Right renal pelvis (tissue), 4 donors: ENCODE results near the gene MN1. TPM values are rescaled to one million over a fixed set of nuclear protein-coding genes. Genes with fewer than 3 reads are reported as not detected.

ENCODE experiments used
- DNase-seq, 4 donors: peaks; one replicate each; pipeline ENCODE4 v3.0.0-alpha.2; 2013; ENCODE audit warnings: low read depth in 4 of 4, low spot score in 3 of 4, missing footprints in 1 of 4
- polyA plus RNA-seq, 4 donors: library from polyadenylated mRNA; unstranded; fragments of 120-200 nt; gene quantifications; one replicate each; pipeline ENCODE4 v1.2.1, GENCODE V29; 2013; ENCODE audit not compliant: insufficient read length in 4 of 4

Gene MN1
- polyA plus RNA-seq, 4 donors, result 6.7 to 10.2 (median 8.3) TPM

DNA sequence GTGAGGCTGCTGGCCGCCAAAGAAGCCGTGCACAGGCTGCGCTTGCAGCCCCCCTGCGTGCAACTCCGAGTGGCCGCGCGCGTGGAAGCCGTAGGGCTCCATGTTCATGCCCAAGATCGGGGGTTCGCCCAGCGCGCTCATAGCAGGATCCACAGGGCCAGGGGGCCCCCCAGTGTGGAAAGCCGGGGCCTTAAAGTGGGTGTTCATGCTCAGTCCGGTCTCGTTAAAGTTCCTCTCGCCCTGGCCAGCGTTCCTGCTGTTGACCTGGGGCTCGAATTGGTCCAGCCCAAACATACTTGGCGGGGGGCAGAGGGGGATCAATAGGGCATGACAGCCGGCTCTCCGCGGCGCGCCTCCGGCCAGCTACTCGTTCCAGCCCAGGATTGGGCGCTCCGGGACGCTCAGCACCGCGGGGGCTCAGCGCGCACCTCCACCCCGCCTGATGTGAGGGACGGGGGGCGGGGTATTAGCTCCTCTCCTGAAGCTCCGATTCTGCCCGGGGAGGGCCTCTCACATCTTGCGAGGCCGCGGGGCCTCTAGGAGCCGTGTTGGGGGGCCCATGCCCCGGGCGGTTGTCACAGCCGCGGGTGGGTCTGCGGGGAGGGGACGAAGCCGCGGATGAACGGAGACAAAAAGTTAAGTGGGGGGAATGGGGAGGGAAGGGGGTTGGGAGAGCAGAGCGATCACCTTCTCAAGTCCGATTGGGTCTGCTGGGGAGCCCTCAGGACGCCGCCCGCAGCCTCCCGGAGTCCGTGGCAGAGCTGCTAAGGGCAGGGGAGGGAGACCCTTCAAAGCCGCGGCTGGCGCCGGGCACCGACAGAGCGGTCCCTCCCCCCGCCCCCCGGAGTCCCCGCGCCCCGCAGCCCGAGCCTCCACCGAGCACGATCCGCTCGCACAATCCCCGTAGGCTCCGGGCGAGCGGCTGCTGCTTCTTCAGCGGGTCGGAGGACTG, 1.0 kb downstream of the MN1 start:
- no peak for DNase-seq

GRCh38 chr22:27799827-27800249, 1.7 kb downstream of the MN1 start:
- DNase-seq, result no peak

DNA sequence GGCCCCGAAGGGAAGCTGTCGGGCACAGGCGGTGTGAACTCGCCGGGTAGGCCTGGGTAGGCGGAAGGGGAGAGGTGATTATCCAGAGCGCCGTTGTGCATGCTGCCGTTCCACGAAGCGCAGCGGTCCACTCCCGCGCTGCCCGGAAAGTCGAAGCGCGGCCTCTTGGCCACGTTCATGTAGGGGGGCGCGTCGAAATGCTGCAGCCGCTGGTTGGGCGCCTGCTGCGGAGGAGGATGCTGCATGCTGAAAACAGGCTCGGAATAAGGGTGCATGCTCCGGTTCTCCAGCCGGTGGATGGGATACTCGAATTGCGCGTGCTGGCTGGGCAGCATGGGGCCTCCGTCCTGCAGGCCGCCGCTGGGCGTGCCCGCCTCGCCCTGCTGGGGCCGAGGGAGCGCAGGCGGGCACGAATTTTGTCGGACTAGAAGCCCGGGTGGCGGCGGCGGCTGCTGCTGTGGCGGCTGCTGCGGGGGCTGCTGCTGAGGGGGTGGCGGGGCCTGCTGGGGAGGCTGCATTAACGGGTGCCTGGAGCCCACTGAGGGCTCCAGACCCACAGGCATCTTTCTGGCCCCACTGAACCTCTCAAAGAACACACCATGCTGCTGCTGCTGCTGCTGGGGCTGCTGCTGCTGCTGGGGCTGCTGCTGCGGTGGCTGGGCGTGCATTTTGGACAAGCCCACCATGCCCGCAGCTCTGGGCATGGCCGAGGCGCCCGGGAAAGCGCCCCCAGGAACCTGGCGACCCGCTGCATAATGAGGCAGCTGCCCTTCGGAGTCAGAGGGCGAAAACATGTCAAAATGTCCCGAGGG, 2.3 kb downstream of the MN1 start:
- DNase-seq, result no peak

GRCh38 chr22:27798511-27799014, 3.0 kb downstream of the MN1 start:
- DNase-seq, result no peak

- no peak for DNase-seq
Observed at GRCh38 chr22:27797520-27798391, 3.8 kb downstream of the MN1 start.

DNA sequence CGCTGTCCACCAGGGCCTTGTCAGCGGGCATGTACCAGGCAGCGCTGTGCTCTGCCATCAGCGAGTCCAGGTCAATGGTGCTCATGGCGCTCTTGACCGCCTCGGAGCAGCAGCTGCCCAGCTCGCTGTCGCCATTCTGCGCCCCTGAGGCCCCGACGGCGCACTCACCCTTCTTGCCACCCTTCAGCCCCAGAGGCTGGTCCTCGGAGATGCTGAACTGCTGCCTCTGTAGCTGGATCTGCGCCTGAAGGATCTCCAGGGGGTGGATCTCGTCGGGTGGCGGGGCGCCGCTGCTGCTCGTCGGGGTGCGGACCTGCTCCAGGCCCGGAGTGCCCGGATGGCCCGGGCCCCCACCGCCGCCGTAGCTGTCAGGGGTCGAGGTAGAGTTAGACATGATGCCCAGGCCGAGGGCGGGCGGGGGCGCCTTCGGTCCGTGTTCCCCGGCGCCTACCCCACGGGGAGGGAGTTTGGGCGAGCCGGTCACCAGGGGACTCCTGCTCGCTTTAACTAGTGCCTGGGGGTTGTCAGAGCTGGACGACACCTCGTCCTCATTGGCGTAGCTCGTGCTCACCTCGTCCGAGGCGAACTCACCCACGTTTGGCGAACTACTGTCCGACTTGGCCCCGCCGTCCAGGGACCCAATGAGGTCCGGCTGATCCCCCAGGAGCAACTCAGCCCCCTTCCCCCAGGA, 4.6 kb downstream of the MN1 start:
- DNase-seq, result no peak

GRCh38 chr22:27795696-27796517, 5.6 kb downstream of the MN1 start:
- no peak for DNase-seq

GRCh38 chr22:27795053-27795452, 6.5 kb downstream of the MN1 start:
- DNase-seq, result no peak

DNA sequence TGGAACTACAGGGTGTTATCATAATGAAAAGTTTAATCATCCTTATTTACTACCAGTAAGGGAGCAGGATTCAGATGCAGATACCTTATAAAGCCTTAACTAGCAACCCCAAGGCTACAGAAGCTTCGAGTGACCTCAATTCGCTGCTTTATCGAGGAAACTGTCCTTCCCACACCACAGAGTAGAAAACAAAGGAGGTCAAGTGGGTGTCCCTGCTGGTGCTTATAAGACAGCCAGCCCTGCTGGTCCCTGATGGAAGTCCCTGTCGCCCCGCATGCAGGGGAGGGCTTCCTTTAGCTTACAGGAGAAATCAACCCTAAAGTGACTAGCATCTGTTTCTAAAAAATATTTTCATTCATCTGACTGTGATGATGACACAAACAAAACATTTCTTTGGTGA, 7.3 kb downstream of the MN1 start:
- no peak for DNase-seq

DNA sequence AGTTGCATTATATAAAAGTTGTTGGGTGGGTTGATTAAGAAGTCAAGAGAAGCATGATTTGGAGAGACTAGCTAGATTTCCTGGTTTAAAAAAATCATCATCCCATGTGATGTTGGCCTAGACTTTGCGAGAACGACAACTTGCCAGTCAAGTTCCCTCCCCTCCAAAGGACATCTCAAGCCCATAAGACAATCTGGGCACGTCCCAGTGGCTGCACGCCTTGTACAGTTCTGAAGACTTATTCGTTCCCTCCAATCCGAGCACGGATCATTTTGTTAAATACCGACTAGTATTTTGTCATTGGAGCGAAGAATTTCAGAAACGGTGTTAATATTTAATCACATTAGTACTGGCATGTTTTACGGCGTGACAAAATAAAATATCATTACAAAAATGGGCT, 8.0 kb downstream of the MN1 start:
- DNase-seq, result no peak

DNA sequence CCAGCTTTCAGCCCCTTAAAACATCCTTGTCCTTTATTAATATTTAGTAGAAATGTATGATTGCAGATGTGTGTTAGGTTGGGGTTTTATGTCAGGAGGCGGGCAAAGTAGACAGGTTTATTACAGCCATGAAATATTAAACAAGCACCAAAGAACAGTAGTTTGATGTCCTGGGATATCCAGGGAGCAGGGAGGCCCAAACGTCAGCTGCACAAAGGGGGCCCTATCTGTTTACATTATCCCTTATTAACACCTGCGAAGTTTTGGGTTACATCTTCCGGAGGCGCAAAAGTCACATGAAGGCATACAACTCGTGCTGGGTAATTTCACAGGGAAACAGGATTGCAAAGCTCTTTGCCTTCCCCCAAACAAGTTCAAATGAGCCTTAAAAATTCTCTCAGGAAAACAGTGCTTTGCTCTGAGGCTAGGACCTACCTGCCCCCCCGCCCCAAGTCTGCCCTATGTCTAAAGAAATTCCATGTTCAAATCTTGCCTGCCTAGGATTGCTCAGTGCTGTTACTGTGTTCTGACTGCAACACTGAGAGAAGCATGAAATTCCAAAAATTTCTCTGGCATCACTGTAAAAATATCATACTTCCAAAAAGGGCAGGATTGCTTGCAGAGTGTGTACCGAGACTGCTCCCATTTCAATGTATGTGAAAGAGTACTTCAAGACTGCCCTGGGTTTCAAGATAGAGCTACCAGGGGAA, 8.9 kb downstream of the MN1 start:
- DNase-seq, result no peak

DNA sequence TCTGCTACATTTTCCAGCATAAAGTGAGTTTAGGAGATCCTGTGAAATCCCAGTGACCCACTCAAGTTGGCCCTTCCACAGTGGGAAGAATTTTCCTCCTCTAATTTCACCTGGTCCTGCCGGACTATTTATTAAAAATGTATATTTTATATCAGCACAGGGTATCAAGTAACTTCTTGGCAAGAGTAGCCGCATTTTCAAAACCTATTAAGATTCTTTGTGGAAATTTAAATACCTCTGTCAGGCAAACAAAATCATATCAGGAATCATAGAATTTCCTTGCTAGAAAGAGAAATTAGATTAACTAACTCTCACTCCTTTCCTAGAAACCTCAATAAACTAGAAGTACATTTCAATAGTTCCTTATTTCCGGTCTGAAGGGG, 9.7 kb downstream of the MN1 start:
- no peak for DNase-seq

DNA sequence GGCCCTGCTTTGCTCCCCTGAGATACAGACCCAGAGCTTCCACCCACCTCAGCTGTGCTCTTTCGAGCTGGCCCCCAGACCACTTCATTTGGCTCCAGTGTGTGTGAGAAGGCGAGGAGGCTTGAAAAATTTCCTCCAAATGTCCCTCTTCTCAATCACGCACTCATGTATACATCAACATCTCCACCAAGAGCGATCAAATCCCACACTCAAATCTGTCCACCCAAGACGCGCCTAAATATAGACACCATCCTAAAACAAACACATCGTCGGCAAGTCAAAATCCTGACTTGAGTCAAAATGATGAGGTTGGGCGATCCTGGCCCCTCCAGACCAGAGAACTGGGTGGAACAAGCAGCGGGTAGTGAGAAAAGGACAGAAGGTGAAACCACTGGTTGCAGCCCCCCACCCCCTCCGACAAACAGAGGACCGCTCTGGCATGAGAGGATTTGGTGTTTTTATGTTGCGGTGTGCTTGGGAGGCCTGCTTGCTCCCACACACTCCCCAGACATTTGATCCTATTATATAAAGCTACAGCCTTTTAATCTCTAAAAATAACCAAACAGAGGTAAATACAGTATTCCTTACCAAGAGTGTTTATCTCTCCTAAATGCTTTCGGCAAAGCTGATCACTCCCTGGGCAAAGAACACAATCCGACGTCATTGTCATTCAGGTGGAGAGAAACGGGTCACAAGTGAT, 10.2 kb downstream of the MN1 start:
- DNase-seq, result no peak

- DNase-seq, result no peak
Observed at GRCh38 chr22:27790376-27791158, 11.0 kb downstream of the MN1 start.

DNA sequence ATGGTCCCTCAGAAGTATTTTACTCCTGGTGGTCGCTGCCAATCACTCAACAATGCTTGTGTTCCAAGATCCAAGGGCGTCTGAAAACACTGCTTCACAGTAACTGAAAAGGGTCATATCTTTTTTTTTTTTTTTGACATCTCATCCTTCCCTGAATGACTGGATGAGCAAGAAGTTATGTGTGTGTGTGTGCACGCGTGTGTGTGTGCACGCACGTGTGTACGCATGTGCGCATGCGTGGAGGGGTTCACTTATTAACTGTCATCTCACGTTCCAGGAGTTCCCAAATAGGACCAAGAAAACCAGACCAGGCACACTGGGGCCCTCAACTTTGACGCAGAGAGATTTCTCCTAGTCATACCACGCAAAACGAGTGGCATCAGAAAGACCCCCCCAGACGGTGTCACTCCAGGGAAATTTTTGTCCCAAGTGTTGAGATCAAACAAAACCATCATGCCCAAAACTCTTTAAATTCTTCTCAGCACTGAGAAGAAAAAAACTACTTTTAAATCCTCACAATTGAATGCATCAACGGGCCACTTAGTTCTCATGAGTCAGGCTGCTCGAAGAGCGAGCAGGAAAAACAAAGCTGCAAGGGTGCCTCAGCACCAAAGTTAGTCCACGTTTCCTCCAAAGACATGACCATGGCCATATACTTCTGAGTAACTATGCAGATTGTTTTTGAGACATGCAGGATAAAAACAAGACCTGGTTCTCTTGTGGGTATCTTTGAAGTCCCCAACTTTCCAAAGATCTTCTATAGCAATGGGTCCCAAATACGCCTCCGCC, 12.9 kb downstream of the MN1 start:
- DNase-seq, result no peak

- no peak for DNase-seq
Observed at GRCh38 chr22:27786965-27787364, 14.6 kb downstream of the MN1 start.
